Islet of Langerhans (tissue), 1 donor: Measurements from ENCODE around the gene CCNL2.

Source experiments
- FAIRE-seq: peaks from one replicate; lab custom pipeline; 2011; peaks lifted over from hg19 to GRCh38; lab: Jason Lieb, UNC

The CCNL2 gene

GRCh38 chr1:1355416-1355815, 43.7 kb downstream of the CCNL2 start:
- FAIRE-seq = no peak

GRCh38 chr1:1354271-1355247, 44.6 kb downstream of the CCNL2 start:
- FAIRE-seq = no peak

- no peak for FAIRE-seq
Measured at GRCh38 chr1:1353389-1354151, 45.6 kb downstream of the CCNL2 start.

GRCh38 chr1:1352786-1353388, 46.2 kb downstream of the CCNL2 start:
- FAIRE-seq = no peak

GRCh38 chr1:1351511-1352427, 47.4 kb downstream of the CCNL2 start:
- FAIRE-seq = no peak

GRCh38 chr1:1349256-1350012, 49.7 kb downstream of the CCNL2 start, which contains the start of gene DVL1:
Gene DVL1 (minus strand): TSS chr1:1349418. CDS start chr1:1349065, 353 bp downstream.
- FAIRE-seq = no peak

- FAIRE-seq = no peak
Measured at GRCh38 chr1:1348420-1349255, 50.5 kb downstream of the CCNL2 start.

- FAIRE-seq = no peak
Measured at GRCh38 chr1:1347663-1348419, 51.3 kb downstream of the CCNL2 start.

- FAIRE-seq = no peak
Measured at GRCh38 chr1:1347026-1347595, 52.0 kb downstream of the CCNL2 start.

- no peak for FAIRE-seq
Measured at GRCh38 chr1:1346501-1346890, 52.6 kb downstream of the CCNL2 start.

- no peak for FAIRE-seq
Measured at GRCh38 chr1:1345860-1346500, 53.2 kb downstream of the CCNL2 start.

GRCh38 chr1:1345384-1345783, 53.8 kb downstream of the CCNL2 start:
- FAIRE-seq = no peak

- no peak for FAIRE-seq
Measured at GRCh38 chr1:1344655-1345361, 54.3 kb downstream of the CCNL2 start.

GRCh38 chr1:1343811-1344421, 55.2 kb downstream of the CCNL2 start:
- FAIRE-seq = no peak

- FAIRE-seq = no peak
Measured at GRCh38 chr1:1342584-1343115, 56.5 kb downstream of the CCNL2 start.

- no peak for FAIRE-seq
Measured at GRCh38 chr1:1342061-1342562, 57.0 kb downstream of the CCNL2 start.

- no peak for FAIRE-seq
Measured at GRCh38 chr1:1341549-1342021, 57.5 kb downstream of the CCNL2 start.
